HepG2 (cell line): ENCODE results near the gene RHOC. TPM values are rescaled to one million over a fixed set of nuclear protein-coding genes. Genes with fewer than 3 reads are reported as not detected.
A peak's percentile ranks its signal among the peaks of the same experiment; 100 is the strongest.

Experiments used
- AGO1 ChIP-seq: fragments of 200-400 bp; formaldehyde crosslinking; IDR thresholded peaks from 2 replicates; pipeline ENCODE4 v1.6.1; 2017; ENCODE audit warnings: mild to moderate bottlenecking, low read depth, low read length, moderate library complexity; ENCODE audit not compliant: poor library complexity, severe bottlenecking
- AKAP8 ChIP-seq: sonication (generic); formaldehyde crosslinking; IDR thresholded peaks from 2 replicates; pipeline ENCODE4 v1.5.1; 2020; ENCODE audit warnings: mild to moderate bottlenecking, missing genetic modification reagents
- FOSL2 ChIP-seq: sonication (generic); formaldehyde crosslinking; IDR thresholded peaks from 2 replicates; pipeline ENCODE4 v1.4.0; 2020; ENCODE audit warnings: missing genetic modification reagents
- ISX ChIP-seq: sonication (generic); formaldehyde crosslinking; conservative IDR thresholded peaks from 2 replicates; pipeline ENCODE4 v1.5.0; 2020; ENCODE audit warnings: missing genetic modification reagents
- JDP2 ChIP-seq: sonication (generic); formaldehyde crosslinking; IDR thresholded peaks from 2 replicates; pipeline ENCODE4 v1.8.1; 2022; ENCODE audit warnings: missing genetic modification reagents, borderline replicate concordance
- NKX3-1 ChIP-seq: sonication (generic); formaldehyde crosslinking; IDR thresholded peaks from 2 replicates; pipeline ENCODE4 v1.5.0; 2020; ENCODE audit warnings: missing genetic modification reagents
- PHF5A ChIP-seq: IDR thresholded peaks from one replicate; pipeline ENCODE4 v1.6.1; 2018; ENCODE audit warnings: low read depth, missing genetic modification reagents; ENCODE audit not compliant: unreplicated experiment
- PRPF4 ChIP-seq: fragments of 200-400 bp; formaldehyde crosslinking; IDR thresholded peaks from 2 replicates; pipeline ENCODE4 v1.6.1; 2016; ENCODE audit warnings: low read length, low read depth; ENCODE audit not compliant: poor library complexity, severe bottlenecking
- RXRA ChIP-seq: sonication (generic); formaldehyde crosslinking; IDR thresholded peaks from 2 replicates; pipeline ENCODE4 v1.5.1; 2020; ENCODE audit warnings: missing genetic modification reagents
- SP2 ChIP-seq: sonication (generic); formaldehyde crosslinking; IDR thresholded peaks from 2 replicates; pipeline ENCODE4 v1.5.1; 2020; ENCODE audit warnings: mild to moderate bottlenecking, missing genetic modification reagents
- TOE1 ChIP-seq: sonication (generic); formaldehyde crosslinking; IDR thresholded peaks from 2 replicates; pipeline ENCODE4 v1.4.0; 2020; ENCODE audit warnings: mild to moderate bottlenecking, missing genetic modification reagents
- ZNF432 ChIP-seq: sonication (generic); formaldehyde crosslinking; IDR thresholded peaks from 2 replicates; pipeline ENCODE4 v1.5.0; 2020; ENCODE audit warnings: missing genetic modification reagents, mild to moderate bottlenecking, borderline replicate concordance
- ZNF501 ChIP-seq: sonication (generic); formaldehyde crosslinking; IDR thresholded peaks from 2 replicates; pipeline ENCODE4 v1.5.1; 2020; ENCODE audit warnings: mild to moderate bottlenecking, moderate library complexity, missing genetic modification reagents
- ZNF547 ChIP-seq: sonication (generic); formaldehyde crosslinking; IDR thresholded peaks from 2 replicates; pipeline ENCODE4 v1.5.1; 2020; ENCODE audit warnings: mild to moderate bottlenecking, missing genetic modification reagents
- ZNF550 ChIP-seq: sonication (generic); formaldehyde crosslinking; IDR thresholded peaks from 2 replicates; pipeline ENCODE4 v1.4.0; 2020; ENCODE audit warnings: mild to moderate bottlenecking, missing genetic modification reagents, borderline replicate concordance
- ZNF790 ChIP-seq: sonication (generic); formaldehyde crosslinking; IDR thresholded peaks from 2 replicates; pipeline ENCODE4 v1.8.0; 2022; ENCODE audit warnings: missing genetic modification reagents, mild to moderate bottlenecking, borderline replicate concordance
- ZNF816 ChIP-seq: sonication (generic); formaldehyde crosslinking; IDR thresholded peaks from 2 replicates; pipeline ENCODE4 v1.8.0; 2022; ENCODE audit warnings: missing genetic modification reagents, mild to moderate bottlenecking, borderline replicate concordance
- ZSCAN30 ChIP-seq: sonication (generic); formaldehyde crosslinking; IDR thresholded peaks from 2 replicates; pipeline ENCODE4 v1.5.0; 2020; ENCODE audit warnings: mild to moderate bottlenecking, missing genetic modification reagents
- polyA plus RNA-seq, 8 experiments: library from polyadenylated mRNA; depleted of rRNA in 3 of 8; stranded (reverse) in 7 of 8; unstranded in 1 of 8; fragments of >200 nt; fragmentation: Illumina TruSeq in 4 of 8; extraction: Trizol in 4 of 8; gene quantifications; 2 replicates each; pipeline versions ENCODE4 v1.2.1 to v1.2.3, GENCODE V29; 2011 to 2016; ENCODE audit warnings: low read depth in 4 of 8, missing spikeins in 1 of 8, mixed read lengths in 1 of 8; ENCODE audit not compliant: insufficient read depth in 1 of 8
- total RNA-seq, 5 experiments: library from RNA; depleted of rRNA; stranded (reverse); fragments of >200 nt; fragmentation: Illumina TruSeq; extraction: Trizol; gene quantifications; 2 replicates each; pipeline ENCODE4 v1.2.3, GENCODE V29; 2016; ENCODE audit warnings: low read depth in 1 of 5
- TF ChIP-seq, protein P1 (sequence below): sonication (generic); formaldehyde crosslinking; IDR thresholded peaks from 2 replicates; pipeline ENCODE4 v1.4.0; 2020; ENCODE audit warnings: missing genetic modification reagents
- TF ChIP-seq, protein P2 (sequence below): sonication (generic); formaldehyde crosslinking; IDR thresholded peaks from 2 replicates; pipeline ENCODE4 v1.4.0; 2020; ENCODE audit warnings: mild to moderate bottlenecking, missing genetic modification reagents
- TF ChIP-seq, protein P3 (sequence below): sonication (generic); formaldehyde crosslinking; IDR thresholded peaks from 2 replicates; pipeline ENCODE4 v1.4.0; 2020; ENCODE audit warnings: missing genetic modification reagents

Gene RHOC
- total and polyA plus RNA-seq, 2 of the 13 experiments (the other 11 are each of a cell fraction or from before 2014, with no cell fraction given) = 64.3 to 182 TPM

DNA sequence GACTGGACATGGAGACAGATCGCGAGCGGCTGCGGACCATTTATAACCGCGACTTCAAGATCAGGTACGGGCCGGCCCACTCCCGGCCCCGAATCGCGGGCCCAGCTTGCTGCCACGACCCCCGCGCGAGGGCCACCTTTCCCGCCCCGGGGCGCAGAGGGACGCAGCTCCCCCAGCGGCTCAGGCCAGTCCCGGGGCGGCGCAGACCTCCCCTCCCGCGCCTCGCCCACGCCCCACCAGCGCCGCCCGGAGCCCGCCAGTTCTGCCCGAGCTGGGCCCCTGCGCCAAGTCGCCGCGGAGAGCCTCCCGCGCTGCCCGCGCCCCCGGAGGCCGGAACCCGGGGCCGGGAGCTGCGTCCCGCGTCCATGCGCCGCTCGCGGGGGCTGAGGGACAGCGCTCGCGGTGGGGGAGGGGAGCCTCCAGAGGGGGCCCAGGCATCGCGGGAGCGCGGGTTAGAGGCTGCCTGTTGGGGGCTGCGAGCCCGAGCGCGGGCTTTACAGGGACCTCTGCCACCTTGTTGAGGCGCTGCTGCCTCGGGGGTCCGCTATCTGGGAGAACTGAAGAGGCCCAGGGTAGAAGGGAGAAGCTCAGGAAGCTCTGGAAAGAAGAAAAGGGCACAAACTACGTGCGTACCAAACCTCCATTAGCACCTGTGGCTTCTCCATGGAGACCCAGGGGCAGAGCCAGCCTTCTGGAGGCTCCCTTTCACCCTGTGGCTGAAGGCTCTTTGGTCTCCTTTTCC is 31.8 kb downstream of the RHOC start (continued):
- no peak for TF ChIP-seq TOE1
- TF ChIP-seq ZNF790 (CRISPR knock-in tag) = peak; percentile 90
- no peak for TF ChIP-seq RXRA (CRISPR knock-in tag)
- TF ChIP-seq PRPF4 = no peak
- TF ChIP-seq ZSCAN30 (CRISPR knock-in tag) = no peak
- TF ChIP-seq NKX3-1 = 0 out of 2 replicates have a peak, but pooled peaks have one; percentile 8
- TF ChIP-seq ISX (CRISPR knock-in tag) = no peak
- 0 out of 2 replicates have a peak, but pooled peaks have one; percentile 67 for TF ChIP-seq ZNF547 (CRISPR knock-in tag)
- peak; percentile 40 for TF ChIP-seq AGO1
- TF ChIP-seq SP2 (CRISPR knock-in tag) = no peak
- TF ChIP-seq, protein P1, sequence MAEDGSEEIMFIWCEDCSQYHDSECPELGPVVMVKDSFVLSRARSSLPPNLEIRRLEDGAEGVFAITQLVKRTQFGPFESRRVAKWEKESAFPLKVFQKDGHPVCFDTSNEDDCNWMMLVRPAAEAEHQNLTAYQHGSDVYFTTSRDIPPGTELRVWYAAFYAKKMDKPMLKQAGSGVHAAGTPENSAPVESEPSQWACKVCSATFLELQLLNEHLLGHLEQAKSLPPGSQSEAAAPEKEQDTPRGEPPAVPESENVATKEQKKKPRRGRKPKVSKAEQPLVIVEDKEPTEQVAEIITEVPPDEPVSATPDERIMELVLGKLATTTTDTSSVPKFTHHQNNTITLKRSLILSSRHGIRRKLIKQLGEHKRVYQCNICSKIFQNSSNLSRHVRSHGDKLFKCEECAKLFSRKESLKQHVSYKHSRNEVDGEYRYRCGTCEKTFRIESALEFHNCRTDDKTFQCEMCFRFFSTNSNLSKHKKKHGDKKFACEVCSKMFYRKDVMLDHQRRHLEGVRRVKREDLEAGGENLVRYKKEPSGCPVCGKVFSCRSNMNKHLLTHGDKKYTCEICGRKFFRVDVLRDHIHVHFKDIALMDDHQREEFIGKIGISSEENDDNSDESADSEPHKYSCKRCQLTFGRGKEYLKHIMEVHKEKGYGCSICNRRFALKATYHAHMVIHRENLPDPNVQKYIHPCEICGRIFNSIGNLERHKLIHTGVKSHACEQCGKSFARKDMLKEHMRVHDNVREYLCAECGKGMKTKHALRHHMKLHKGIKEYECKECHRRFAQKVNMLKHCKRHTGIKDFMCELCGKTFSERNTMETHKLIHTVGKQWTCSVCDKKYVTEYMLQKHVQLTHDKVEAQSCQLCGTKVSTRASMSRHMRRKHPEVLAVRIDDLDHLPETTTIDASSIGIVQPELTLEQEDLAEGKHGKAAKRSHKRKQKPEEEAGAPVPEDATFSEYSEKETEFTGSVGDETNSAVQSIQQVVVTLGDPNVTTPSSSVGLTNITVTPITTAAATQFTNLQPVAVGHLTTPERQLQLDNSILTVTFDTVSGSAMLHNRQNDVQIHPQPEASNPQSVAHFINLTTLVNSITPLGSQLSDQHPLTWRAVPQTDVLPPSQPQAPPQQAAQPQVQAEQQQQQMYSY (CRISPR knock-in tag) = no peak
- no peak for TF ChIP-seq JDP2 (CRISPR knock-in tag)
- TF ChIP-seq, protein P2, sequence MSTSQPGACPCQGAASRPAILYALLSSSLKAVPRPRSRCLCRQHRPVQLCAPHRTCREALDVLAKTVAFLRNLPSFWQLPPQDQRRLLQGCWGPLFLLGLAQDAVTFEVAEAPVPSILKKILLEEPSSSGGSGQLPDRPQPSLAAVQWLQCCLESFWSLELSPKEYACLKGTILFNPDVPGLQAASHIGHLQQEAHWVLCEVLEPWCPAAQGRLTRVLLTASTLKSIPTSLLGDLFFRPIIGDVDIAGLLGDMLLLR = peak; percentile 24; the same call in 1 of the 2 replicates
- TF ChIP-seq FOSL2 = no peak
- 0 out of 2 replicates have a peak, but pooled peaks have one; percentile 5 for TF ChIP-seq ZNF501 (CRISPR knock-in tag)
- no peak for TF ChIP-seq AKAP8 (CRISPR knock-in tag)
- TF ChIP-seq ZNF432 (CRISPR knock-in tag) = no peak
- TF ChIP-seq, protein P3, sequence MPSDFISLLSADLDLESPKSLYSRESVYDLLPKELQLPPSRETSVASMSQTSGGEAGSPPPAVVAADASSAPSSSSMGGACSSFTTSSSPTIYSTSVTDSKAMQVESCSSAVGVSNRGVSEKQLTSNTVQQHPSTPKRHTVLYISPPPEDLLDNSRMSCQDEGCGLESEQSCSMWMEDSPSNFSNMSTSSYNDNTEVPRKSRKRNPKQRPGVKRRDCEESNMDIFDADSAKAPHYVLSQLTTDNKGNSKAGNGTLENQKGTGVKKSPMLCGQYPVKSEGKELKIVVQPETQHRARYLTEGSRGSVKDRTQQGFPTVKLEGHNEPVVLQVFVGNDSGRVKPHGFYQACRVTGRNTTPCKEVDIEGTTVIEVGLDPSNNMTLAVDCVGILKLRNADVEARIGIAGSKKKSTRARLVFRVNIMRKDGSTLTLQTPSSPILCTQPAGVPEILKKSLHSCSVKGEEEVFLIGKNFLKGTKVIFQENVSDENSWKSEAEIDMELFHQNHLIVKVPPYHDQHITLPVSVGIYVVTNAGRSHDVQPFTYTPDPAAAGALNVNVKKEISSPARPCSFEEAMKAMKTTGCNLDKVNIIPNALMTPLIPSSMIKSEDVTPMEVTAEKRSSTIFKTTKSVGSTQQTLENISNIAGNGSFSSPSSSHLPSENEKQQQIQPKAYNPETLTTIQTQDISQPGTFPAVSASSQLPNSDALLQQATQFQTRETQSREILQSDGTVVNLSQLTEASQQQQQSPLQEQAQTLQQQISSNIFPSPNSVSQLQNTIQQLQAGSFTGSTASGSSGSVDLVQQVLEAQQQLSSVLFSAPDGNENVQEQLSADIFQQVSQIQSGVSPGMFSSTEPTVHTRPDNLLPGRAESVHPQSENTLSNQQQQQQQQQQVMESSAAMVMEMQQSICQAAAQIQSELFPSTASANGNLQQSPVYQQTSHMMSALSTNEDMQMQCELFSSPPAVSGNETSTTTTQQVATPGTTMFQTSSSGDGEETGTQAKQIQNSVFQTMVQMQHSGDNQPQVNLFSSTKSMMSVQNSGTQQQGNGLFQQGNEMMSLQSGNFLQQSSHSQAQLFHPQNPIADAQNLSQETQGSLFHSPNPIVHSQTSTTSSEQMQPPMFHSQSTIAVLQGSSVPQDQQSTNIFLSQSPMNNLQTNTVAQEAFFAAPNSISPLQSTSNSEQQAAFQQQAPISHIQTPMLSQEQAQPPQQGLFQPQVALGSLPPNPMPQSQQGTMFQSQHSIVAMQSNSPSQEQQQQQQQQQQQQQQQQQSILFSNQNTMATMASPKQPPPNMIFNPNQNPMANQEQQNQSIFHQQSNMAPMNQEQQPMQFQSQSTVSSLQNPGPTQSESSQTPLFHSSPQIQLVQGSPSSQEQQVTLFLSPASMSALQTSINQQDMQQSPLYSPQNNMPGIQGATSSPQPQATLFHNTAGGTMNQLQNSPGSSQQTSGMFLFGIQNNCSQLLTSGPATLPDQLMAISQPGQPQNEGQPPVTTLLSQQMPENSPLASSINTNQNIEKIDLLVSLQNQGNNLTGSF (CRISPR knock-in tag) = no peak
- no peak for TF ChIP-seq PHF5A
- TF ChIP-seq ZNF550 (CRISPR knock-in tag) = no peak
- no peak for TF ChIP-seq ZNF816 (CRISPR knock-in tag)
